Left renal cortex interstitium (tissue), 4 donors: Measurements from ENCODE around the gene GDPD1. TPM values are rescaled to one million over a fixed set of nuclear protein-coding genes. Genes with fewer than 3 reads are reported as not detected.
"Not testable (repeated sequence)": the region's sequence is repeated elsewhere in the genome, so short reads cannot be mapped to it uniquely, and the experiment has no call there.

Experiments
- DNase-seq, 4 donors: peaks; one replicate each; pipeline ENCODE4 v3.0.0-alpha.2; 2013; ENCODE audit warnings: low read depth in 4 of 4, low spot score in 2 of 4, missing footprints in 1 of 4
- polyA plus RNA-seq, 4 donors: library from polyadenylated mRNA; unstranded; fragments of 120-200 nt; gene quantifications; one replicate each; pipeline ENCODE4 v1.2.1, GENCODE V29; 2013; ENCODE audit not compliant: insufficient read length in 4 of 4

GDPD1 gene
- polyA plus RNA-seq, 4 donors: 10.0 to 13.2 (median 11.3) TPM

DNA sequence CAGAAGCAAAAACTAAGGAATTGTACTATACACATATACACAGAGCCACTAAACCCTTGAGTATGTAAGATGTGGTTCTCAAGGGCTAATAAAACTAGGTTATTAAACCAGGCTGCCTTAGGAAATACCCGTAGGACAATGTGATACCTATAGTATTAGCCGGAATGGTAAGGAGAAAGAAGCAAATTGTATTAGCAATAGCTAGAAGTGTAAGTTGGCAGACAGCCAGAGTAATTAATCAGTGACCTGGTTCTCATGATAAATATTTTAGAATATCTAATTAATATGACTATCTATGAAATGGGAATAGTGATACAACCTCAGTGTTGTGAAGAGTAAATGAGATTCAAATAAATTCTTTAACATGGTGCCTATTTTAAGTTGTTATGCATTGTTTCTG is 18.6 kb downstream of the GDPD1 start:
- no peak for DNase-seq

DNA sequence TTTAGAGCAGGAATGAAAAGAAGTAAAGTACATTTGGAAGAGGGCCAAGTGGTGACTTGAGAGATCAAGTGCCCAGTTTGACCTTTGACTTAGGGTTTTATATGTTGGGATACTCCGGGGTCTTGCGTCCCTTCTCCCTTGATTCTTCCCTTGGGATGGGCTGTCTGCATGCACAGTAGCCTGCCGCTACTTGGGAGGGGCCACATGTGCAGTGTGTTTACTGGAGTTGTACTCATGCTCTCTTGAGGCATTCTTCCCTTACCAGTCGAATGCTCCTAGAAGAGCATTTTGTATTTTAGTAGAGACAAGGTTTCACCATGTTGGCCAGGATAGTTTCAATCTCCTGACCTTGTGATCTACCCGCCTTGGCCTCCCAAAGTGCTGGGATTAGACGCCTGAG is 23.8 kb downstream of the GDPD1 start:
- DNase-seq: no peak

DNA sequence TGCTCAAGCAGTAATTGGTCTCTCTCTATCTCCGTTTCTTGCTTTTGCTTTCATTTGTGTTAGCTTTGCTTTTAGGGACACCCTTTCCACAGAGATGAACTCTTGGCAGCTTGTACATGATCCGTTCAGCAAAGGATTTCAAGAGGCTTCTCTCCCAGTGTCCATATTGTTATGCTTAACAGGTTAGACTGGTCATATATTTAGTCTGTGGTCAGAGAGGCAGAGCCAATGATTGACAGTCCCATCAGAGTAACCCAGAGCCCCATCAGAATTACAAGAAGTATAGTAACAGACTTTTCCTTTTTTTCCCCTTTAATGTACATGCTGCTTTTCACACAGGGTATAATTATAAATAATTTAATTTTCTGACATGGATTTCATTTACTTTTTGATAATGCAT is 34.4 kb downstream of the GDPD1 start:
- no peak for DNase-seq

DNA sequence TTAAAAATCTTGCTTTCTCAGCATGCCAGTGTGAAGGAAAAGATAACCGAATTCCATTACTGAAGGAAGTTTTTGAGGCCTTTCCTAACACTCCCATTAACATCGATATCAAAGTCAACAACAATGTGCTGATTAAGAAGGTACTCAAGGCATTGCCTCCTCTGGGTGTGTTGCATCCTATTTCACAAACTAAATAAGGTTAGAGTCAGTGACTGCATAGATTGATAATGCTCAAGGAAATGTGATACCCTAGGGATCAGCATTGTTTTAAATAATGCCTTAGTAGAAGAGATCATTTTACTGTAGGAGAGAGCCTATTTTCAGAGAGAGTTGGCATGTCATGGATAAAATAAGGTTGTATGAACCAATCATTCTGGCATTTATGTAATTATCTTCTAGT is 36.8 kb downstream of the GDPD1 start:
- no peak for DNase-seq

DNA sequence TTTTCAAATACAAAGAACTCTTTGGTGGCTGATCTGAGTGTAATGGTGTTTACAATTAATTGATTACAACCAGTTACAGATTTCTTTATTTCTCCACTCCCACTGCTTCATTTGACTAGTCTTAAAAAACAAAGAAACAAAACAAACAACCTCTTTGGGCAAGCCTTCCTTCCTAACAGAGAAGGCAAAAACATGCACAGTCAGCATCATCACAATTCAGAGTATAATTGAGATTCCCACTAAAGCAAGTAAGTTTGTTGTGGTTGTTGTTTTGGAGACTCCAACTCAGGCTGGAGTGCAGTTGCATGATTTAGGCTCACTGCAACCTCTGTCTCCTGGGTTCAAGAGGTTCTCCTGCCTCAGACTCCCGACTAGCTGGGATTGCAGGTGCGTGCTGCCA is 40.4 kb downstream of the GDPD1 start:
- no peak for DNase-seq

DNA sequence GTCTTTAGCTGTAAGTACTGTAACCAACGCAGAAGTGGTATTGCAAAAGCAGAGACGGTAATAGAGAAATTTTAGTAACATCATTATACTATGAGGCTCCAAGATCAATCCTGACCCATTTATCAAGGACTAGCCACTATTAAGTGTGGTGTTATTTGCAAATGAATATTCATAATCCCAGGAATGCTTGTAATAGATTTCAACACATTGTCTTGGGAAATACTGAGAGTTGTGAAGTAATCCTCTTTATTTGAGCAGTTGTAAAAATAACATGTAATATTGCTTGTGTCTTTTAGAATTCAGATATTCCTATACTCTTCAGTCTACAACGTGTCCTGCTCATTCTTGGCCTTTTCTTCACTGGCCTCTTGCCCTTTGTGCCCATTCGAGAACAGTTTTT is 46.4 kb downstream of the GDPD1 start:
- no peak for DNase-seq

DNA sequence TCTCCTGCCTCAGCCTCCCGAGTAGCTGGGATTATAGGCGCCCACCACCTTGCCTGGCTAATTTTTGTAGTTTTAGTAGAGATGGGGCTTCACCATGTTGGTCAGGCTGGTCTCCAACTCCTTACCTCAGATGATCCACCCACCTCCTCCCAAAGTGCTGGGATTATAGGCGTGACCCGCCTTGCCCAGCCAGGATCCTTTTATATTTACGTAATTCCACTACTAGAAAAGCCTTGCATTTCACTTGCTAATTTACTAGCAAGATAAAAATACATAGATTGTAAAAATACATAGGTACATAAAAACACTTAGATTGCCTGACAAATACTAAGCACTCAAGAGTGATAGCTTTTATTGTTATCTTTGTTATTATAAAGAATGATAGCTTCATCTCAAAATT is 47.5 kb downstream of the GDPD1 start:
- no peak for DNase-seq

DNA sequence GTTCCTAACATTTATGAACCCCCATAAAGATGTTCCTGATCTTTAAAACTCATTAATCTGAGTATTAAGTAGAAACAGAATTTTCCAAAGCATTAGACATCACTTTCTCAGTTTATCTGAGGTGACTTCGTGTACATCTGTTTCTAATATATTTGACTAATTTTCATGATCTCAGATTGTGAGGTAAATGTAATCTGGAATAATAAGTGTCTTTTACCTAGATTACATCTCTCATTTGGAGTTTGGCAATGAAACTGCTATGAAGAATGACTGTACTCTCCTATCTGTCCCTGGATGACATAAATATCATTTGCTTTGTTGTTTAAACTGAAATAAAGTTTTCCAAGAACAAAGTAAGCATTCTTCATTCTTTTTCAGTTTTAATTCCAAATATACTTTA is 55.3 kb downstream of the GDPD1 start:
- DNase-seq: no peak

DNA sequence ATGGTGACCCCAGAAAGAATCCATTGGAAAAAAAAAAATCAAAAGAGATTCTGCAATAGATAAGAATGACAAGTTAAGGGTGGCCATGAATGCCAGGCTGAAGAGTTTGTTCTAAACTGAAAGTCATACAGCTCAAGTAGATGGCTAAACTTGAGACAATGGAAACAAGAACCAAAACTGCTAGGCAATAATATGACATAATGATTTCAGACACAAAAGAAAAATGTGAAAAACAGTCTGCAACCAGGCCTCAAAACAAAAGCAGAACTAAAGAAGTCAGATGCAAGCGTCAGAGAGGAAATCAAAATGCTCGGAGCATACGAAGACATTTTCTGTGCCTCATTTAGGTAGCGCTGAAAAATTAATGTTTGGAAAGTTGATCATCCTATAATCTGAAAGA is 56.7 kb downstream of the GDPD1 start:
- DNase-seq: no peak

DNA sequence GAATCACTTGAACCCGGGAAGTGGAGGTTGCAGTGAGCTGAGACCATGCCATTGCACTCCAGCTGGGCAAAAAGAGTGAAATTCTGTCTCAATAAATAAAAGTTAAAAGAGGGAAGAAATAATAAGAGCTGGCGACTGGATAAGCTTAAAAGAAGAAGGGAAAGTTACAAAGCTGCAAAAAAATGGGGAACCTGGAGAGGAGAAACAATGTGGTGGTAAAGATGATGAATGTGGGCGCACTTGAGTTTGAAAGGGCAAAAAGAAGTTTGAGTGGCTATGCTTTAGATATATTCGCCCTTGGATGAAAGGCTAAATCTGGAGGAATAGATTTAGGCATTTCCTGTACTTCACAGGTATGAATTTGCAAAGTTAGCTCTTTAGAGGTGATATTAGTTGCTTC is 58.1 kb downstream of the GDPD1 start:
- no peak for DNase-seq

DNA sequence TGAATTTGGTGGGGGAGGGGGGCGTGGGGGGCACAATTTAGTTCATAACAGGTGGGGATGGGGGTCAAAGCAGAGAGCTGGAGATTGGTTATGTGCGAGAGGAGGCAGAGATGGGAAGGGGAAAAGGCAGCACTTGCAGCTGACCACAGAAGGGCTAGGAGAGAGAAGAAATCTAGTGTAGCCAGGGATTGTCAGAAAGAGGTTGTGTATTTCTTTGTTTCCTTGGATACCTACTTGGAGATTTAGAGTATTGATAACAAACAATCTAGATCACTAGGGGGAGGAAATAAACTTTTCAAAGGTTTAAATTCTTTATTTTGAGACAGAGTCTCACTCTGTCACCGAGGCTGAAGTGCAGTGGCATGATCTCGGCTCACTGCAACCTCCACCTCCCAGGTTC is 64.0 kb downstream of the GDPD1 start:
- DNase-seq: no peak

DNA sequence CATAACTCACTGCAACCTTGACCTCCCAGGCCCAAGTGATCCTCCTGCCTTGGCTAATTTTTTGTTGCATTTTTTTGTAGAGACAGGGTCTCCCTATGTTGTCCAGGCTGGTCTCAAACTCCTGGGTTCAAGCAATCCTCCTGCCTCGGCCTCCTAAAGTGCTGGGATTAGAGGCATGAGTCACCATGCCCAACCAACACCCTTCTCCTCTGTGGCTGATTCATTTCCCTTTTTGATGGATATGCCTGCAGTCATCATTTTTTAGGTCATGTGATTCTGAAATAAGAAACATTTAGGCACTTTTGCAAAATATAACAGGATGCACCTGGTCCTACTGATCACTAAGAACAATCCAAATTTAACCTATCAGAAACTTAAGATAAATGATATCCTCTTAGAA is 67.1 kb downstream of the GDPD1 start:
- DNase-seq: no peak

DNA sequence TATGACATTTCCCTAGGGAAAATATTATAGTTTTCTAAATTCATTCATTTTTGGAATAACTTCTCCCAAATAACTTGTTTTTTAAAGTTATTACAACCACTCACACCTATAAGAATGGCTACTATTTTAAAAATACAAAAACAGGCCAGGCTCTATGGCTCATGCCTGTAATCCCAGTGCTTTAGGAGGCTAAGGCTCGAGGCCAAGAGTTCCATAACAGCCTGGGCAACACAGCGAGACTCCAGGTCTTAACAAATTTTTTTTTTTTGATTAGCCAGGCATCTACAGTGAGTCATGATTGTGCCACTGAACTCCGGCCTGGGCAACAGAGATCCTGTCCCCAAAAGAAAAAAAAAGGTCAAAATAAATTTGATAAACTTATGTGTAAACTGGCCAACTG is 67.6 kb downstream of the GDPD1 start:
- DNase-seq: no peak

DNA sequence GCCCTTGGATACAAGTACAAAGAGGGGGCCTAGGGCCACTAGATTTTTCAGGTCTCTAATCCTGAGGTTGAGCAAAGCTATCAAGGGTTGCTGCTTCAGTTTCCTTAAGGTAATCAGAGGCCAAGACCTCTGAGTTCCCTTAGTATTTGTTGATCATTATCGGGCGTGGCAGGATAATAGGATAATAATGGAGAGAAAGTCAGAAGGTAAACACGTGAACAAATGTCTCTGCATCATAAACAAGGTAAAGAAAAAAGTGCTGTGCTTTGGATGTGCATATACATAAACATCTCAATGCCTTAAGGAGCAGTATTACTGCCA is 69.6 kb downstream of the GDPD1 start:
- DNase-seq: no peak

DNA sequence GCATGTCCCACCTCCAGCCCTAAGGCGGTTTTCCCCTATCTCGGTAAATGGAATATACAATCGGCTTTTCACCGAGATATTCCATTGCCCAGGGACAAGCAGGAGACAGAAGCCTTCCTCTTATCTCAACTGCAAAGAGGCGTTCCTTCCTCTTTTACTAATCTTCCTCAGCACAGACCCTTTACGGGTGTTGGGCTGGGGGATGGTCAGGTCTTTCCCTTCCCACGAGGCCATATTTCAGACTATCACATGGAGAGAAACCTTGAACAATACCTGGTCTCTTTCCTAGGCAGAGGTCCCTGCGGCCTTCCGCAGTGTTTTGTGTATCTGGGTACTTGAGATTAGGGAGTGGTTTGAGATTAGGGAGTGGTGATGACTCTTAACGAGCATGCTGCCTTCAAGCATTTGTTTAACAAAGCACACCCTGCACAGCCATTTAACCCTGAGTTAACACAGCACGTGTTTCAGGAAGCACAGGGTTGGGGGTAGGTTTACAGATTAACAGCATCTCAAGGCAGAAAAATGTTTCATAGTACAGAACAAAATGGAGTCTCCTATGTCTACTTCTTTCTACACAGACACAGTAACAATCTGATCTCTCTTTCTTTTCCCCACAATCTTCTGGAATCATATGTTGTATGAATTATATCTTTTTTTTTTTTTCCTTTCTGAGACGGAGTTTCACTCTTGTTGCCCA is 70.1 kb downstream of the GDPD1 start:
- not testable (repeated sequence) for DNase-seq

DNA sequence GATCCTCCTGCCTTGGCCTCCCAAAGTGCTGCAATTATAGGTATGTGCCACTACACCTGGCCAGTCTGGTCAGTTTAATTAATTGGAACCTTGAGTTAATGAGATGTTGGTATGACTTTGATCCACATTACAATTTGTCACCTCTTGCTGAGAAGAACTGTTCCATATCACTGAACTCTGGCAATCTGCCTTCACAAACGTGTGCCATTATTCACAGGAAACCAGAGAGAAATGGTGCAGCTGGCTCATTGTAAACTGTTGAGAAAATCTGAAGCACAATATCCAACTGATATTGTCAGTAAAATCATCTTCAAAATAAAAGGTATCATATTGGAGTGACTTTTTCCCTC is 71.8 kb downstream of the GDPD1 start:
- no peak for DNase-seq

DNA sequence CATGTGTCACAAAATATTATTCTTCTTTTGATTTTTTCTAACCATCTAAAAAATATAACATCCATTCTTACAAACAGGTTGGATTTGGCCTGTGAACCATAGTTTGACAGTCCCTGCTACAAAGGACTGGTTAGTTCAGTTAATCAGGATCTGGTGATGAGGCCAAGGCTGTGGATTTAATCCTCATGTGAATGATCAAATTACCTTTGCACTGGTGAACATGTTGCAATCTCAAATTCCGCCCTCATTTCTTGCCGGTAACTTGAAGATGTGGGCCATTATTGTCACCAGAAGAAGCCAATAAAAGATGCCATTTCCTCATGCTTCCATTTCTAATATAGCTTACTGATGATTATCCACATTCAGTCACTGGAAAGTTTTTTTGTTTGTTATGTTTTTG is 75.9 kb downstream of the GDPD1 start:
- no peak for DNase-seq

DNA sequence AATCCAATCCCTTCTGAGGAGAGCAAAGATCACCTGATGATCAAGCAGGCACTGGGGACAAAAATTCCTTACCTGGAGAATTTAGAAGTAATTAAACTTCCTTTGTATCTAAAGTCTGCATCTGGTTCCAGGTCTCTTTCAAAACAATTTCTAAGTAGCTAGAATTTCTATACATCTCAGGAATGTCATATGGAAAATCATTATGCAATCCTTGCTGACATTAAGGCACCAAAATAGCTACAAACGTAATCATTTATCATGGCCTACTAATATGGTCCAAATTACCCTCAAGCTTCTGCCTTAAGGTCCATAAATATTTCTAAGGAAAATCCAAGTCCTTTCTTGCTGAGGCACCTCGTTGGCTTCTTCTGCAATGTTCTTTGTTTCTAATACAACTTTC is 78.2 kb downstream of the GDPD1 start:
- no peak for DNase-seq

DNA sequence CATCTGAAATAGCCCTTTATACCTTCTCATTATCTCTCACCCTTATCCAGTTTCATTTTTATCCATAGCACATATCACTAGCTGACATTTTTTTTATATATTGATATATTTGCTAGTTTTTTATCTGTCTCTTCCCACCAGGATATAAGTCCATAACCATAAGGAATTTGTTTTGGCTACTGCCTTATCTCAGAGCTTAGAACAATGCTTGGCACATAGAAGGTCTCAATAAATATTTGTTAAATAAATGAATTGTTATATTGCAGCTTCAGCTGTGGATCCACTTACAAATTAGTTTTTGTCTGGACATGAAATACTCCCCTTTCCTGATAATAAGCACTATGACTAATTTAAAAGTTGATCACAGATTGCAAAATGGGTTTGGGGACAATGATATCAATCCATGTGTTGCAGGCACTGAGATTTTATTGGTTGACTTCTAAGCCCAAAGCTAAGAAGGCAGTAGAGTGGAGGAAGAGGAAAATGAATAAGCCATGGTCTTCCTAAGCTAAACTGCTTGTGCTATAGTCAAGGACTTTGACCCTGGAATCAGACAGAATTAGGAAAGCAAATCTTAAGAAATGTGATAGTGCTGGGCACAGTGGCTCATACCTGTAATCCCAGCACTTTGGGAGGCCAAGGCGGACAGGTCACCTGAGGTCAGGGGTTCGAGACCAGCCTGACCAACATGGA is 79.2 kb downstream of the GDPD1 start:
- no peak for DNase-seq

DNA sequence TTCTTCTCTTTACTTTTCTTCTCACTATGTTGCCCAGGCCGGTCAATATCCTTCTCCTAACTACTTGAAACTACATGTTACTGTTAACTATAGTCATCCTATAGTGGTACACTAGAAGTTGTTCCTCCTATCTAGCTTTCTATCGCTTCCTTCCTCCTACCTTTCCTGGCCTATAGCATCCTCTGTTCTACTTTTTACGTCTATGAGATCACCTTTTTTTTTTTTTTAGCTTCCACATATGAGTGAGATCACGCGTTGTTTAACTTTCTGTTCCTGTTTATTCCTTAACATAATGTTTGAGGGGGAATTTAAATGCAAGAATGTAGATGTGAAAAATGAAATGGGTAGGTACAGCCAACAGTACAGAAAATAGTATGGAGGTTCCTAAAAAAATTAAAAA is 80.6 kb downstream of the GDPD1 start:
- DNase-seq: no peak

DNA sequence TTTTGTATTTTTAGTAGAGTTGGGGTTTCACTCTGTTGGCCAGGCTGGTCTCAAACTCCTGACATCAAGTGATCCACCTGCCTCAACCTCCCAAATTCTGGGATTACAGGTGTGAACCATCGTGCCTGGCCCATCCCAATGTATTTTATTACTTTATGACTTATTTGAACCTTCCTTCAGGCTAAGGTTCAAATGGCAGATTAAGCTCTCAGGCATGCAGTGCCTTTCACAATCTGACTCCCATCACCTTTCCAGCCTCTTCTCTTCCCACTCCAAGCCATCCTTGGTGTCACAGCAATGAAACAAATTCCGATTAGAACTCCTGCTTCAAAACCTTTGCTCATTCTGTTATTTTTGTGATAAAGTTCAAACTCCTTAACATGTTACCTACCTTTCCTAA is 84.5 kb downstream of the GDPD1 start:
- no peak for DNase-seq

DNA sequence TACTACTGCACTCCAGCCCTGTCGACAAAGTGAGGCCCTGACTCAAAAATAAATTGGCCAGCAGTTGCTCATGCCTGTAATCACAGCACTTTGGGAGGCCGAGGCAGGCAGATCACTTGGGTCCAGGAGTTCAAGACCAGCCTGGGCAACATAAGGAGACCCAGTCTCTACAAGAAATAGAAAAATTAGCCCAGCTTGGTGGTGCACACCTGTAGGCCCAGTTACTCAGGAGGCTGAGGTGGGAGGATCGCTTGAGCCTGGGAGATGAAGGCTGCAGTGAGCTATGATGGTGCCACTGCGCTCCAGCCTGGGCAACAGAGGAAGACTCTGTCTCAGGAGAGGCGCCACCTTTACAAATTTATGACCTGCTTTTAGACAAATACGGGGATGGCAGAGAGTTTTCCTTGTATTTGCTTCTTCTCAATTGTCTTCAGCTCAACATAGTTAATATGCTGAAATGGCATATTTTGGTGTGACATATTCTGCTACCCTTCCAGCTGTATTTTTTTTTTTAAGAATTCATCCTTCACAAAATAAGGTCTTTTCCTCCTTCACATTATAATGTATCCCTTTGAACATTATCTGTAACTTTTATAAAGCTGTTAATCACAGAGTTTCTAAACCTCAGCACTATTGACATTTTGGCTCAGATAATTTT is 90.1 kb downstream of the GDPD1 start:
- DNase-seq: no peak
